ENCODE measurements around the gene FAM47E. TPM values are rescaled to one million over a fixed set of nuclear protein-coding genes. Genes with fewer than 3 reads are reported as not detected.

Gene FAM47E
- total RNA-seq, 4 donors from 2014 or later, result 5.6 to 13.7 (median 7.4) TPM

GRCh38 chr4:76214177-76214675, 37.3 kb upstream of the FAM47E start:
- TF ChIP-seq CTCF (IDR thresholded peaks at IDR 0.05; ENCODE audit: low read depth), result no peak

- TF ChIP-seq CTCF (IDR thresholded peaks at IDR 0.05; ENCODE audit: low read depth), result no peak
Measured at GRCh38 chr4:76215077-76215476, 36.4 kb upstream of the FAM47E start.

GRCh38 chr4:76216524-76216923, 35.0 kb upstream of the FAM47E start:
- no peak for TF ChIP-seq CTCF (IDR thresholded peaks at IDR 0.05; ENCODE audit: low read depth)

GRCh38 chr4:76216975-76217814, 34.3 kb upstream of the FAM47E start:
- no peak for TF ChIP-seq CTCF (IDR thresholded peaks at IDR 0.05; ENCODE audit: low read depth)

- no peak for TF ChIP-seq CTCF (IDR thresholded peaks at IDR 0.05; ENCODE audit: low read depth)
Measured at GRCh38 chr4:76219299-76220055, 32.0 kb upstream of the FAM47E start.

GRCh38 chr4:76224171-76224570, 27.4 kb upstream of the FAM47E start:
- no peak for TF ChIP-seq CTCF (IDR thresholded peaks at IDR 0.05; ENCODE audit: low read depth)

GRCh38 chr4:76226418-76226817, 25.1 kb upstream of the FAM47E start:
- TF ChIP-seq CTCF (IDR thresholded peaks at IDR 0.05; ENCODE audit: low read depth), result no peak
